Stimulated activated CD4-positive, alpha-beta T cell treated with anti-CD3 and anti-CD28 coated beads, Interleukin-4, amount 100 ng/mL, for 24 hours (primary cell): Measurements from ENCODE around the gene LSM7.

Experiments used
- DNase-seq: peaks from one replicate; pipeline ENCODE4 v3.0.0-alpha.2; 2020

The LSM7 gene

DNA sequence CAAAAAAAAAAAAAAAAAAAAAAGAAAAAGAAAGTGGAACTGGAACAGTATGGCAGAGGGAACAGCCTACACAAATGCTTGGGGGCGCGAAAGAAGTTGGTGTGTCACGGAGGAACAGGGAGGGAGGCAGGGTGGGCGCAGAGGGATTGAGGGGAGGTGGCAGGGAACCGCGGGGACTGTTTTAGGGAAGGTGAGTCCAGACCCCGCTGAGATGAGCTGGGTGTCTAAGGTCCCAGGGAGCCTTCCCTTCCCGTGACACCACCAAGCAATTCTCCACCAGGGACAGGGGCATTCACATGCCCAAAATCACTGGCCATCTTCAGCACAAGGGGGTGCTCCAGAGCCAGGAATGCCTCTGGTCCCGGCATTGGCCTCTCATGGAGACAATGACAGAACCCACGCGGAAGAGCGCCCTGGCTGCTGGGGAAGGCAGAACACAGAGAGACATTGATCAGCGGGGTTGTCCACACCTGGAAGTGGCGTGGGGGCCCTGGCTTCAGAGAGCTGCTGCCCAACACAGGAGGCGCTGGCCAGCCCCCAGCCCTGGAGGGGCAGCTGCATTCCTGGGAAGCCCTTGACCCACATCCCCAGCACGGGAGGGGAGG lies 53.4 kb downstream of the LSM7 start:
- peak; percentile 49 for DNase-seq

- DNase-seq: no peak
Measured at GRCh38 chr19:2274185-2274711, 54.1 kb downstream of the LSM7 start.

GRCh38 chr19:2273356-2274184 lies 54.8 kb downstream of the LSM7 start:
- DNase-seq: peak; percentile 80
